Loucy (cell line): ENCODE data around the gene RRAS.

ENCODE experiments used
- EZH2phosphoT487 ChIP-seq: fragments of 200-600 bp; IDR thresholded peaks from 2 replicates; pipeline ENCODE4 v1.6.1; 2018; ENCODE audit warnings: antibody characterized with exemption, mild to moderate bottlenecking, moderate library complexity, borderline replicate concordance
- TF ChIP-seq, protein P1 (sequence below): fragments of 200-600 bp; sonication (generic); conservative IDR thresholded peaks from 2 replicates; pipeline ENCODE4 v1.5.1; 2014; ENCODE audit warnings: mild to moderate bottlenecking, antibody characterized with exemption, low read length

DNA sequence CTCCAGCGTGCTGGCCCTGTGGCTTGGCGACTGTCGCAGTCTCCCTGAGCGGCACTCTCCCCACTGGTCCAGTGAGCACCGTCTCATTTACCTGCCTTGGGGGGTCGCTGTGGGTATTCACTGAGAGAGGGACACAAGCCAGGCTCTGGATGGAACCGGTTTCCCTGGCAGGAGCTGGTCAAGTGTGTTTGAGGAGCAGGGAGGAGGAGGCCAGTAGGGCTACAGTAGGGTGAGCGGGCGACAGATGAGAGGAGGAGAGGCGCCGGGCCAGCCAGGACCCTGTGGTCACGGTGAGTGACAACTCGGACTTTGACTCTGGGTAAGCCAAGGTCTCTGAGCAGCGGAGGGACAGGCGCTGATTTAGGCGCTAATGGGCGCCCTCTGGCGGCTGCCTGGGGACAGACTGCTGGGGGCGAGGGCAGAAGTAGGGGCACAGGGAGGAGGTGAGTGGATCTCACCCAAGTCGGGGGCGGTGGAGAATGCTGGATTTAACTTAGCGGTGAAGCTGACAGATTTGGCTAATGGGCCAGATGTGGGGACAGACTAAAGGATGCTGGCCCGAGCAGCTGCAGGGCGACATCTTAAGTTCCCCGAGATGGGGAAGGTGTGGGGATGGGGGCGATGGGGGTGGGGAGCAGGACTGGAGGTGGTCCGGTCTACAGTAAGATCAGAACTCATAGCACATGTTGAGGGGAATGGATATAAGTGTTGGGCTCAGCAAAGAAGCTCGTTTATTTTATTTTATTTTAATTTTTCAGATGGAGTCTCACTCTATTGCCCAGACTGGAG lies 32.4 kb upstream of the RRAS start:
- TF ChIP-seq, protein P1, sequence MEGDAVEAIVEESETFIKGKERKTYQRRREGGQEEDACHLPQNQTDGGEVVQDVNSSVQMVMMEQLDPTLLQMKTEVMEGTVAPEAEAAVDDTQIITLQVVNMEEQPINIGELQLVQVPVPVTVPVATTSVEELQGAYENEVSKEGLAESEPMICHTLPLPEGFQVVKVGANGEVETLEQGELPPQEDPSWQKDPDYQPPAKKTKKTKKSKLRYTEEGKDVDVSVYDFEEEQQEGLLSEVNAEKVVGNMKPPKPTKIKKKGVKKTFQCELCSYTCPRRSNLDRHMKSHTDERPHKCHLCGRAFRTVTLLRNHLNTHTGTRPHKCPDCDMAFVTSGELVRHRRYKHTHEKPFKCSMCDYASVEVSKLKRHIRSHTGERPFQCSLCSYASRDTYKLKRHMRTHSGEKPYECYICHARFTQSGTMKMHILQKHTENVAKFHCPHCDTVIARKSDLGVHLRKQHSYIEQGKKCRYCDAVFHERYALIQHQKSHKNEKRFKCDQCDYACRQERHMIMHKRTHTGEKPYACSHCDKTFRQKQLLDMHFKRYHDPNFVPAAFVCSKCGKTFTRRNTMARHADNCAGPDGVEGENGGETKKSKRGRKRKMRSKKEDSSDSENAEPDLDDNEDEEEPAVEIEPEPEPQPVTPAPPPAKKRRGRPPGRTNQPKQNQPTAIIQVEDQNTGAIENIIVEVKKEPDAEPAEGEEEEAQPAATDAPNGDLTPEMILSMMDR: peak; percentile 86
- no peak for TF ChIP-seq EZH2phosphoT487
